Endothelial cell of umbilical vein (primary cell): ENCODE data around the gene DAB2IP.

ENCODE experiments used
- EZH2 ChIP-seq: IDR thresholded peaks from 2 replicates; pipeline ENCODE4 v1.6.1; 2012; ENCODE audit warnings: borderline replicate concordance, low read depth, mild to moderate bottlenecking, moderate library complexity, low read length, inconsistent platforms; ENCODE audit not compliant: severe bottlenecking
- POLR2AphosphoS5 ChIP-seq: IDR thresholded peaks from 2 replicates; pipeline ENCODE4 v1.6.1; 2012; ENCODE audit warnings: low read depth, mild to moderate bottlenecking, control low read depth, low read length, moderate library complexity; ENCODE audit not compliant: insufficient read depth

- no peak for TF ChIP-seq EZH2
- TF ChIP-seq POLR2AphosphoS5 = no peak
Observed at GRCh38 chr9:121769939-121770338, 118.5 kb downstream of the DAB2IP start.
